RWPE2 (cell line): Measurements from ENCODE around the gene GREB1.

Experiments used
- ATAC-seq: fragments of 200-7000 bp; cut with Tn5 transposase; 3 replicates; pipeline ENCODE4 v1.9.1; 2021; ENCODE audit warnings: low read depth
- DNase-seq: peaks from one replicate; pipeline ENCODE4 v3.0.0-alpha.2; 2020; ENCODE audit warnings: low spot score
- H3K27ac ChIP-seq: fragments of 450-650 bp; 2 replicates; pipeline ENCODE4 v1.5.1; 2017; ENCODE audit warnings: mild to moderate bottlenecking; ENCODE audit not compliant: poor library complexity, severe bottlenecking
- H3K27me3 ChIP-seq: fragments of 250-450 bp; sonication (Bioruptor Pico); 2 replicates; pipeline ENCODE4 v1.5.1; 2021; ENCODE audit warnings: mild to moderate bottlenecking, moderate library complexity; ENCODE audit not compliant: insufficient read depth, poor library complexity, severe bottlenecking
- H3K36me3 ChIP-seq: fragments of 250-450 bp; sonication (Bioruptor Pico); 2 replicates; pipeline ENCODE4 v1.5.1; 2020; ENCODE audit warnings: low read depth, mild to moderate bottlenecking, moderate library complexity
- H3K4me1 ChIP-seq: fragments of 250-450 bp; sonication (Bioruptor Pico); 2 replicates; pipeline ENCODE4 v1.5.1; 2021; ENCODE audit warnings: mild to moderate bottlenecking, moderate library complexity; ENCODE audit not compliant: insufficient read depth, poor library complexity, severe bottlenecking
- H3K4me3 ChIP-seq: fragments of 250-450 bp; sonication (Bioruptor Pico); 2 replicates; pipeline ENCODE4 v1.5.1; 2021; ENCODE audit warnings: mild to moderate bottlenecking, moderate library complexity; ENCODE audit not compliant: severe bottlenecking
- H3K9me3 ChIP-seq: fragments of 250-450 bp; sonication (Bioruptor Pico); 2 replicates; pipeline ENCODE4 v1.5.1; 2021; ENCODE audit warnings: mild to moderate bottlenecking, moderate library complexity; ENCODE audit not compliant: severe bottlenecking
- CTCF ChIP-seq: fragments of 450-650 bp; IDR thresholded peaks from one replicate; pipeline ENCODE4 v1.5.1; 2017; ENCODE audit warnings: mild to moderate bottlenecking, moderate library complexity; ENCODE audit not compliant: poor library complexity, severe bottlenecking

The GREB1 gene

GRCh38 chr2:11559066-11559785, 25.4 kb downstream of the GREB1 start:
- Histone ChIP-seq H3K4me3 (no peak overlapping the region), H3K27me3 (peaks cover 44% of the 10 kb centered on the region), H3K27ac (no peak overlapping the region), H3K36me3 (no peaks in the 10 kb centered on the region; the same call in 1 of the 2 replicates), H3K9me3 (no peaks in the 10 kb centered on the region), H3K4me1 (peaks cover 2% of the 10 kb centered on the region)
- peak; percentile 26 for DNase-seq
- ATAC-seq: no peak
- no peak for TF ChIP-seq CTCF

- no peak overlapping the region for H3K4me3 ChIP-seq
- no peaks in the 10 kb centered on the region; the same call in 1 of the 2 replicates for H3K36me3 ChIP-seq
- no peaks in the 10 kb centered on the region for H3K9me3 ChIP-seq
- no peaks in the 10 kb centered on the region for H3K4me1 ChIP-seq
- H3K27ac ChIP-seq: no peak overlapping the region
- DNase-seq (peak; percentile 4), ATAC-seq (no peak)
- H3K27me3 ChIP-seq: peaks cover 40% of the 10 kb centered on the region
- TF ChIP-seq CTCF: no peak
Measured at GRCh38 chr2:11559786-11560155, 25.9 kb downstream of the GREB1 start.

GRCh38 chr2:11560806-11561205, 27.0 kb downstream of the GREB1 start:
- ATAC-seq (no peak), DNase-seq (peak; percentile 11)
- Histone ChIP-seq H3K36me3 (no peaks in the 10 kb centered on the region), H3K4me3 (no peak overlapping the region), H3K27me3 (peaks cover 31% of the 10 kb centered on the region), H3K4me1 (no peaks in the 10 kb centered on the region), H3K27ac (no peak overlapping the region), H3K9me3 (no peaks in the 10 kb centered on the region)
- TF ChIP-seq CTCF: no peak

GRCh38 chr2:11562011-11562410, 28.2 kb downstream of the GREB1 start:
- no peaks in the 10 kb centered on the region for H3K4me1 ChIP-seq
- H3K36me3 ChIP-seq: no peaks in the 10 kb centered on the region
- peak; percentile 25; the same call in 1 of the 3 replicates for ATAC-seq
- no peaks in the 10 kb centered on the region for H3K9me3 ChIP-seq
- H3K27ac ChIP-seq: no peak overlapping the region
- DNase-seq: peak; percentile 10
- no peak overlapping the region for H3K4me3 ChIP-seq
- H3K27me3 ChIP-seq: peaks cover 19% of the 10 kb centered on the region
- no peak for TF ChIP-seq CTCF

GRCh38 chr2:11562476-11562875, 28.6 kb downstream of the GREB1 start:
- H3K36me3 ChIP-seq: no peaks in the 10 kb centered on the region
- no peak overlapping the region for H3K27ac ChIP-seq
- H3K4me1 ChIP-seq: no peaks in the 10 kb centered on the region
- ATAC-seq: no peak
- no peaks in the 10 kb centered on the region for H3K9me3 ChIP-seq
- H3K4me3 ChIP-seq: no peak overlapping the region
- peak; percentile 15 for DNase-seq
- no peak for TF ChIP-seq CTCF
- H3K27me3 ChIP-seq: peaks cover 15% of the 10 kb centered on the region
